Neuronal stem cell (in vitro differentiated cells): ENCODE data around the gene PDLIM5.

Experiments
- DNase-seq: peaks from one replicate; pipeline ENCODE4 v3.0.0-alpha.2; 2013; ENCODE audit warnings: low spot score
- H2AFZ ChIP-seq: one replicate; pipeline ENCODE4 v1.6.1; 2013; ENCODE audit warnings: mild to moderate bottlenecking, low read length, inconsistent platforms
- H2AK5ac ChIP-seq: 2 replicates; pipeline ENCODE4 v1.6.1; 2013; ENCODE audit warnings: low read depth, mild to moderate bottlenecking, inconsistent platforms, low read length, moderate library complexity, mixed read lengths
- H2BK120ac ChIP-seq: 2 replicates; pipeline ENCODE4 v1.6.1; 2013; ENCODE audit warnings: low read depth, mild to moderate bottlenecking, inconsistent platforms, low read length, moderate library complexity, mixed read lengths
- H2BK12ac ChIP-seq: one replicate; pipeline ENCODE4 v1.6.1; 2013; ENCODE audit warnings: low read length, inconsistent platforms
- H2BK15ac ChIP-seq: 2 replicates; pipeline ENCODE4 v1.6.1; 2013; ENCODE audit warnings: mild to moderate bottlenecking, low read length, inconsistent platforms, mixed read lengths
- H2BK5ac ChIP-seq: one replicate; pipeline ENCODE4 v1.6.1; 2013; ENCODE audit warnings: inconsistent platforms, mild to moderate bottlenecking, low read length, moderate library complexity
- H3K14ac ChIP-seq: one replicate; pipeline ENCODE4 v1.6.1; 2013; ENCODE audit warnings: low read length, inconsistent platforms
- H3K18ac ChIP-seq: 2 replicates; pipeline ENCODE4 v1.6.1; 2013; ENCODE audit warnings: low read length, inconsistent platforms
- H3K23ac ChIP-seq: 2 replicates; pipeline ENCODE4 v1.6.1; 2013; ENCODE audit warnings: low read depth, mild to moderate bottlenecking, mixed read lengths, low read length, inconsistent platforms; ENCODE audit not compliant: poor library complexity
- H3K27ac ChIP-seq: replicated peaks from 3 replicates; pipeline ENCODE4 v1.5.1; 2013; ENCODE audit warnings: low read length, inconsistent platforms
- H3K27me3 ChIP-seq, 3 experiments: 2 replicates each; pipeline ENCODE4 v1.6.1; 2013; ENCODE audit warnings: low read length in 3 of 3, mild to moderate bottlenecking in 2 of 3, inconsistent platforms in 1 of 3, low read depth in 1 of 3, mixed read lengths in 1 of 3, moderate library complexity in 1 of 3; ENCODE audit not compliant: control insufficient read depth in 3 of 3, insufficient read depth in 3 of 3
- H3K36me3 ChIP-seq, 2 donors: replicated peaks in 1 of 2; 2 replicates each; pipeline ENCODE4 v1.6.1; 2013; ENCODE audit warnings: low read length in 2 of 2; ENCODE audit not compliant: control insufficient read depth in 2 of 2, insufficient read depth in 2 of 2
- H3K4ac ChIP-seq: 2 replicates; pipeline ENCODE4 v1.6.1; 2013; ENCODE audit warnings: inconsistent platforms, mild to moderate bottlenecking, low read length, moderate library complexity
- H3K4me1 ChIP-seq, 2 donors: 1 replicate in 1 of 2; 2 replicates in 1 of 2; pipeline ENCODE4 v1.6.1; 2013; ENCODE audit warnings: low read length in 2 of 2, low read depth in 1 of 2; ENCODE audit not compliant: control insufficient read depth in 2 of 2, insufficient read depth in 1 of 2
- H3K4me2 ChIP-seq: one replicate; pipeline ENCODE4 v1.6.1; 2013; ENCODE audit warnings: mild to moderate bottlenecking, low read length, inconsistent platforms; ENCODE audit not compliant: insufficient read depth, poor library complexity, severe bottlenecking
- H3K4me3 ChIP-seq, 2 donors: 2 replicates each; pipeline ENCODE4 v1.5.1; 2013; ENCODE audit warnings: low read length in 2 of 2, mild to moderate bottlenecking in 2 of 2, inconsistent platforms in 1 of 2, moderate library complexity in 1 of 2
- H3K79me1 ChIP-seq: one replicate; pipeline ENCODE4 v1.6.1; 2013; ENCODE audit warnings: low read depth, mild to moderate bottlenecking, inconsistent platforms, low read length, moderate library complexity
- H3K9ac ChIP-seq: one replicate; pipeline ENCODE4 v1.6.1; 2013; ENCODE audit warnings: mild to moderate bottlenecking, low read depth, low read length, inconsistent platforms; ENCODE audit not compliant: poor library complexity
- H3K9me3 ChIP-seq, 2 donors: replicated peaks in 1 of 2; 2 replicates each; pipeline versions ENCODE3 to v1.6.1; 2013; ENCODE audit warnings: low read length in 2 of 2, mild to moderate bottlenecking in 2 of 2, inconsistent platforms in 1 of 2, low read depth in 1 of 2, mixed read lengths in 1 of 2, moderate library complexity in 1 of 2; ENCODE audit not compliant: control insufficient read depth in 2 of 2, insufficient read depth in 1 of 2
- H4K8ac ChIP-seq: one replicate; pipeline ENCODE4 v1.6.1; 2013; ENCODE audit warnings: low read depth, mild to moderate bottlenecking, inconsistent platforms, low read length, moderate library complexity
- H4K91ac ChIP-seq: one replicate; pipeline ENCODE4 v1.6.1; 2013; ENCODE audit warnings: low read length, low read depth, mild to moderate bottlenecking, inconsistent platforms; ENCODE audit not compliant: poor library complexity
- WGBS, 2 donors: extraction: QIAGEN DNeasy Blood & Tissue Kit; methylation state at CpG; one replicate each; pipeline ENCODE4 v1.1.7; 2013; ENCODE audit warnings: missing lambda C conversion rate in 2 of 2, mixed read lengths in 1 of 2; ENCODE audit not compliant: insufficient read length in 2 of 2, insufficient replicate concordance in 1 of 2; ENCODE audit errors: extremely low coverage in 2 of 2; 5-methylcytosine and 5-hydroxymethylcytosine counted together

PDLIM5 gene

GRCh38 chr4:94409962-94410361 is 41.8 kb upstream of the PDLIM5 start:
- Histone ChIP-seq H3K9me3 (no peaks in the 10 kb centered on the region), H2BK120ac (no peak overlapping the region), H3K36me3 (no peaks in the 10 kb centered on the region), H3K27ac (no peak overlapping the region), H3K27me3 (no peaks in the 10 kb centered on the region), H3K9ac (no peak overlapping the region), H3K14ac (no peak overlapping the region), H2BK5ac (no peak overlapping the region), H2AFZ (no peak overlapping the region), H2BK15ac (no peak overlapping the region), H3K4me2 (no peak overlapping the region), H3K23ac (no peak overlapping the region), H4K8ac (no peak overlapping the region), H3K18ac (no peak overlapping the region), H4K91ac (no peak overlapping the region), H2AK5ac (no peak overlapping the region), H3K79me1 (no peaks in the 10 kb centered on the region), H3K4me1 (peaks cover 0 to 3% of the 10 kb centered on the region in 2 donors), H3K4ac (no peak overlapping the region), H2BK12ac (no peak overlapping the region), H3K4me3 (no peak overlapping the region)
- DNase-seq = no peak

GRCh38 chr4:94410678-94411206 is 41.0 kb upstream of the PDLIM5 start:
- no peak overlapping the region for H2BK12ac ChIP-seq
- no peak overlapping the region for H3K18ac ChIP-seq
- no peak overlapping the region for H4K91ac ChIP-seq
- no peak overlapping the region for H3K27ac ChIP-seq
- no peak overlapping the region for H4K8ac ChIP-seq
- H3K23ac ChIP-seq = no peak overlapping the region
- H3K79me1 ChIP-seq = no peaks in the 10 kb centered on the region
- no peaks in the 10 kb centered on the region for H3K27me3 ChIP-seq
- no peak overlapping the region for H3K4ac ChIP-seq
- H3K9me3 ChIP-seq = no peaks in the 10 kb centered on the region
- no peak overlapping the region for H2BK15ac ChIP-seq
- H2AFZ ChIP-seq = no peak overlapping the region
- no peak overlapping the region for H3K4me3 ChIP-seq
- no peaks in the 10 kb centered on the region for H3K36me3 ChIP-seq
- DNase-seq = no peak
- no peak overlapping the region for H3K9ac ChIP-seq
- no CpG with 5 or more reads among the region's 10 CpGs for WGBS, 2 donors
- H2BK5ac ChIP-seq = no peak overlapping the region
- H2BK120ac ChIP-seq = no peak overlapping the region
- H3K4me2 ChIP-seq = no peak overlapping the region
- H2AK5ac ChIP-seq = no peak overlapping the region
- H3K14ac ChIP-seq = no peak overlapping the region
- H3K4me1 ChIP-seq = peaks cover 0 to 3% of the 10 kb centered on the region in 2 donors

GRCh38 chr4:94411296-94411695 is 40.4 kb upstream of the PDLIM5 start:
- Histone ChIP-seq H3K79me1 (no peaks in the 10 kb centered on the region), H2BK5ac (no peak overlapping the region), H3K36me3 (no peaks in the 10 kb centered on the region), H2AFZ (no peak overlapping the region), H2BK120ac (no peak overlapping the region), H3K27ac (no peak overlapping the region), H2AK5ac (no peak overlapping the region), H3K4me3 (no peak overlapping the region), H3K4me2 (no peak overlapping the region), H2BK15ac (no peak overlapping the region), H3K27me3 (no peaks in the 10 kb centered on the region), H3K9ac (no peak overlapping the region), H3K4me1 (peaks cover 0 to 3% of the 10 kb centered on the region in 2 donors), H3K4ac (no peak overlapping the region), H3K9me3 (no peaks in the 10 kb centered on the region), H3K14ac (no peak overlapping the region), H2BK12ac (no peak overlapping the region), H4K8ac (no peak overlapping the region), H3K23ac (no peak overlapping the region), H4K91ac (no peak overlapping the region), H3K18ac (no peak overlapping the region)
- DNase-seq = no peak

GRCh38 chr4:94412019-94412657 is 39.6 kb upstream of the PDLIM5 start:
- H2BK5ac ChIP-seq = no peak overlapping the region
- no peak overlapping the region for H3K4ac ChIP-seq
- no peak for DNase-seq
- H3K27me3 ChIP-seq = no peaks in the 10 kb centered on the region
- H3K4me1 ChIP-seq = peaks cover 0 to 1% of the 10 kb centered on the region in 2 donors
- H3K9me3 ChIP-seq = no peaks in the 10 kb centered on the region
- H2BK120ac ChIP-seq = no peak overlapping the region
- H3K27ac ChIP-seq = no peak overlapping the region
- WGBS, 2 donors = no CpG with 5 or more reads among the region's 3 CpGs
- no peak overlapping the region for H2BK15ac ChIP-seq
- H3K9ac ChIP-seq = no peak overlapping the region
- no peak overlapping the region for H2AFZ ChIP-seq
- no peak overlapping the region for H3K14ac ChIP-seq
- no peak overlapping the region for H3K4me3 ChIP-seq
- H4K8ac ChIP-seq = no peak overlapping the region
- H3K4me2 ChIP-seq = no peak overlapping the region
- no peaks in the 10 kb centered on the region for H3K79me1 ChIP-seq
- H2BK12ac ChIP-seq = no peak overlapping the region
- H3K36me3 ChIP-seq = no peaks in the 10 kb centered on the region
- no peak overlapping the region for H3K23ac ChIP-seq
- no peak overlapping the region for H2AK5ac ChIP-seq
- H4K91ac ChIP-seq = no peak overlapping the region
- H3K18ac ChIP-seq = no peak overlapping the region
